Measurements from ENCODE around the gene STIP1. TPM values are rescaled to one million over a fixed set of nuclear protein-coding genes. Genes with fewer than 3 reads are reported as not detected.

Gene STIP1
- total RNA-seq, 1 donor from 2014 or later, result 206 TPM

GRCh38 chr11:64198511-64198910, 12.5 kb downstream of the STIP1 start:
- no peak for TF ChIP-seq CTCF (conservative IDR thresholded peaks at IDR 0.05)
- Mint-ChIP-seq H3K27ac (no peak overlapping the region), H3K36me3 (peaks cover 35% of the 10 kb centered on the region)

GRCh38 chr11:64201543-64201942, 15.6 kb downstream of the STIP1 start:
- Mint-ChIP-seq H3K4me3 (no peak overlapping the region), H3K9me3 (no peaks in the 10 kb centered on the region), H3K36me3 (peaks cover 31% of the 10 kb centered on the region), H3K27ac (no peak overlapping the region), H3K27me3 (no peaks in the 10 kb centered on the region), H3K4me1 (ENCODE audit: unreplicated experiment) (peaks cover 10% of the 10 kb centered on the region)
- TF ChIP-seq CTCF (conservative IDR thresholded peaks at IDR 0.05), result no peak
- DNase-seq (ENCODE audit: extremely low spot score, unreplicated experiment), result no peak

More at GRCh38 chr11:64198511-64198910, 12.5 kb downstream of the STIP1 start:
- H3K27me3 Mint-ChIP-seq, result no peaks in the 10 kb centered on the region
- no peaks in the 10 kb centered on the region for H3K9me3 Mint-ChIP-seq
- H3K4me3 Mint-ChIP-seq, result no peak overlapping the region
- DNase-seq (ENCODE audit: extremely low spot score, unreplicated experiment), result no peak
- no peaks in the 10 kb centered on the region for H3K4me1 Mint-ChIP-seq (ENCODE audit: unreplicated experiment)

GRCh38 chr11:64202992-64203391, 17.0 kb downstream of the STIP1 start:
- Mint-ChIP-seq H3K27ac (no peak overlapping the region), H3K4me1 (ENCODE audit: unreplicated experiment) (peaks cover 10% of the 10 kb centered on the region), H3K36me3 (peaks cover 24% of the 10 kb centered on the region), H3K27me3 (no peaks in the 10 kb centered on the region), H3K9me3 (no peaks in the 10 kb centered on the region), H3K4me3 (no peak overlapping the region)
- TF ChIP-seq CTCF (conservative IDR thresholded peaks at IDR 0.05), result no peak
- no peak for DNase-seq (ENCODE audit: extremely low spot score, unreplicated experiment)

- peak overlapping the region; percentile 44 for H3K27ac Mint-ChIP-seq
- peaks cover 10% of the 10 kb centered on the region for H3K4me1 Mint-ChIP-seq (ENCODE audit: unreplicated experiment)
- H3K27me3 Mint-ChIP-seq, result no peaks in the 10 kb centered on the region
- H3K9me3 Mint-ChIP-seq, result no peaks in the 10 kb centered on the region
- peaks cover 24% of the 10 kb centered on the region for H3K36me3 Mint-ChIP-seq
- DNase-seq (ENCODE audit: extremely low spot score, unreplicated experiment), result no peak
- TF ChIP-seq CTCF (conservative IDR thresholded peaks at IDR 0.05), result no peak
- no peak overlapping the region for H3K4me3 Mint-ChIP-seq
These were observed 17.6 kb downstream of the STIP1 start for GRCh38 chr11:64203421-64204079.

- peaks cover 24% of the 10 kb centered on the region for H3K36me3 Mint-ChIP-seq
These were observed 18.1 kb downstream of the STIP1 start for GRCh38 chr11:64204080-64204440.

More at GRCh38 chr11:64204080-64204440, 18.1 kb downstream of the STIP1 start:
- no peak for DNase-seq (ENCODE audit: extremely low spot score, unreplicated experiment)
- TF ChIP-seq CTCF (conservative IDR thresholded peaks at IDR 0.05), result no peak
- peak overlapping the region; percentile 44 for H3K27ac Mint-ChIP-seq
- no peak overlapping the region for H3K4me3 Mint-ChIP-seq
- H3K9me3 Mint-ChIP-seq, result no peaks in the 10 kb centered on the region
- H3K4me1 Mint-ChIP-seq (ENCODE audit: unreplicated experiment), result peaks cover 10% of the 10 kb centered on the region
- H3K27me3 Mint-ChIP-seq, result no peaks in the 10 kb centered on the region

Measured in type B pancreatic cell (in vitro differentiated cells).